Stimulated activated CD8-positive, alpha-beta memory T cell treated with anti-CD3 and anti-CD28 coated beads, Interleukin-4, amount 100 ng/mL, for 48 hours (primary cell): ENCODE results near the gene ZSWIM4.

Experiments
- DNase-seq: peaks from one replicate; pipeline ENCODE4 v3.0.0-alpha.2; 2020

The ZSWIM4 gene

DNA sequence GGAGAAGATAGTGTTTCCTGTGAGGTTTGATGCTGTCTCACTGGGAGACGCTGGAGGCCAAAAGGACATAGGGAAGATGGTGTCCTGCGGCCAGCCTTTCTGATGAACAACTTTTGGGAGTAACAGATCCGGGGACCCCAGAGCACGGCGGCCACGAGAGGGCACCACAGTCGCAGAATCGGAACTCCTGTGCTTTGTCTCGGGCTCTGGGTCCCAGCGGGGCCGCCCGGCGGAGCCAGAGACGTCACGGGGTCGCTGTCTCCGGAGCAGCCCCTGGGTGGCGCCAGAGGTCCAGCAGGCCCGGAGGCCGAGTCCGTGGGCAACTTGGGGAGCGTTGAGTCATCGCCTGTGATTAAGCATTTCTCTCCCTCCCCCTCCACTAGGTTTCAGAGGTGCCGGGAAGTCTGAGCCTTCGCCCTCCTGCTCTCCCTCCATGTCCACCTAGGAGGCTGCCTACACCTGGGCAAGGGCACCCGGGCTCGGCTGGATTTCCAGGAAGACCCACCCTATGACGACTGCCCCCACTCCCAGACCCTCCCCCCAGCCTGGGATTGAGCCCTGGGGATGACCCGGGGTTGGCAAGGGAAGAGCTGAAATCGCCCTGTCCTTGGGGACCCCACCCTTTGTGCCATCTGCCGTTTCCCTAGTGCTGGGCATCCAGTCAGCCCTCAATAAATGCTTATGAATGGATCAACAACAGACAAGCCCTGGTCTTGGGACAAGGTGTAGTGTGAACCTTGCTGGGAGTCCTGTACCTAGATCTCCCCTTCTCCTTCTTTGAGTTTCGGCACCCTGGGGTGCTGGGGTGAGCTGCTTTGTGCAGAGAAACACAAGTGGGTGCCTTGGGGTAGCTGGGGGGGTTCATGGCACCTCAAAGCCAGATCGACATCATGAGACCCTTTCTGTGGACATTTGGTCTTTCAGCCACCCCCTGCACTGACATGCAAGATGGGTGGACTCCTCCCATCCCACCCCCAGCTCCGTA, 85.1 kb downstream of the ZSWIM4 start:
- peak; percentile 100 for DNase-seq

DNA sequence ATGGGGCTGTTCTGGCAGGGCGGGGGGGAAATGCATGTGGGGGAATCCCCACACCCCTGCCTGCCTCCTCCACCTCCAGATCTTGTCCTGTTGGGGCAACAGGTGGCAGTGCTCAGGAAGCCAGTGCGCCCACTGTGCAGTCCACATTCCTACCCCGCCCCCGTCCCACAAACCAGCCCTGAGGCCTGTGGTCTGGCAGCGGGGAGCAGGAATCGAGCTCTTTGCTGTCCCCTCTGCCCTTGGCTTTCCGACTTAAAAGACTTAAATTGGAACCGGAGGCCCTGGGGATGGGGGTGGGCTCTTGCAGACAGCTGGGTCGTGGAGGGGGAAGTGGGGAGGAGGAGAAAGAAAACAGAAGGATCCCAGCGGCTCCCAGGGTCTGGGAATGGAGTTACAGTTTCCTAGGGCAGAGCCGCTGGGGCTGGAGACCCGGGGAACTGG, 86.0 kb downstream of the ZSWIM4 start:
- DNase-seq, result peak; percentile 55
